ENCODE measurements around the gene CBX3. TPM values are rescaled to one million over a fixed set of nuclear protein-coding genes. Genes with fewer than 3 reads are reported as not detected.
"Not testable (repeated sequence)": the region's sequence is repeated elsewhere in the genome, so short reads cannot be mapped to it uniquely, and the experiment has no call there.

CBX3 gene
- total and polyA plus RNA-seq, 2 experiments from 2014 or later: 236 to 249 TPM

GRCh38 chr7:26163804-26164203 is 37.7 kb upstream of the CBX3 start:
- Mint-ChIP-seq H3K4me1 (peaks cover 50% of the 10 kb centered on the region), H3K27me3 (ENCODE audit: insufficient read depth, low read depth, poor library complexity) (peaks cover 12% of the 10 kb centered on the region), H3K36me3 (ENCODE audit: low read depth) (peaks cover 64% of the 10 kb centered on the region), H3K9me3 (peaks cover 16% of the 10 kb centered on the region; the same call in 2 of the 3 replicates)
- peaks cover 100% of the 10 kb centered on the region for H3K79me2 ChIP-seq (replicated peaks; ENCODE audit: insufficient read depth)
- not testable (repeated sequence) for H3K27ac Mint-ChIP-seq; H3K4me2 ChIP-seq; DNase-seq (ENCODE audit: low spot score); H3K9me2 ChIP-seq (ENCODE audit: insufficient read depth); H3K27me3 ChIP-seq (ENCODE audit: insufficient read depth); H2AFZ ChIP-seq; H3K27ac ChIP-seq (ENCODE audit: low read depth); H3K36me3 ChIP-seq (ENCODE audit: insufficient read depth); H3F3A ChIP-seq (replicated peaks; ENCODE audit: low read depth); ATAC-seq; H3K4me3 ChIP-seq; H3K4me3 Mint-ChIP-seq
- H4K20me1 ChIP-seq (replicated peaks; ENCODE audit: insufficient read depth): peaks cover 72% of the 10 kb centered on the region
- peaks cover 54% of the 10 kb centered on the region for H3K4me1 ChIP-seq (ENCODE audit: insufficient read depth)

GRCh38 chr7:26165950-26166683 is 35.4 kb upstream of the CBX3 start:
- H3K4me1 ChIP-seq (ENCODE audit: insufficient read depth): peaks cover 47% of the 10 kb centered on the region
- no peaks in the 10 kb centered on the region for H3K9me2 ChIP-seq (ENCODE audit: insufficient read depth)
- H3K79me2 ChIP-seq (replicated peaks; ENCODE audit: insufficient read depth): peaks cover 100% of the 10 kb centered on the region
- no peaks in the 10 kb centered on the region for H3K27me3 ChIP-seq (ENCODE audit: insufficient read depth)
- Mint-ChIP-seq H3K9me3 (peaks cover 19% of the 10 kb centered on the region), H3K4me3 (peak overlapping the region; percentile 41; the same call in 2 of the 3 replicates), H3K27me3 (ENCODE audit: insufficient read depth, low read depth, poor library complexity) (peaks cover 10% of the 10 kb centered on the region), H3K36me3 (ENCODE audit: low read depth) (peaks cover 61% of the 10 kb centered on the region), H3K4me1 (peaks cover 39% of the 10 kb centered on the region), H3K27ac (peak overlapping the region; percentile 67; the same call in 1 of the 2 replicates)
- H3K4me2 ChIP-seq: peak overlapping the region; percentile 28
- H3K4me3 ChIP-seq: peak overlapping the region; percentile 8; the same call in 1 of the 2 replicates
- peaks cover 5% of the 10 kb centered on the region; the same call in 1 of the 2 replicates for H3K36me3 ChIP-seq (ENCODE audit: insufficient read depth)
- ATAC-seq (peak; percentile 67), DNase-seq (ENCODE audit: low spot score) (no peak)
- peaks cover 56% of the 10 kb centered on the region for H4K20me1 ChIP-seq (replicated peaks; ENCODE audit: insufficient read depth)
- peak overlapping the region; percentile 72 for H3K27ac ChIP-seq (ENCODE audit: low read depth)
- no peak overlapping the region for H2AFZ ChIP-seq
- H3F3A ChIP-seq (replicated peaks; ENCODE audit: low read depth): no peaks in the 10 kb centered on the region
- TF ChIP-seq ZNF462 (CRISPR knock-in tag; IDR thresholded peaks at IDR 0.05) (no peak), CREB1 (CRISPR knock-in tag; IDR thresholded peaks at IDR 0.05; ENCODE audit: low read depth) (no peak), REST (IDR thresholded peaks at IDR 0.05; ENCODE audit: unreplicated experiment) (no peak), JUNB (IDR thresholded peaks at IDR 0.05; ENCODE audit: unreplicated experiment) (no peak), EZH2 (IDR thresholded peaks at IDR 0.05; ENCODE audit: low read depth, unreplicated experiment) (no peak), ZNF331 (CRISPR knock-in tag; IDR thresholded peaks at IDR 0.05; ENCODE audit: low read depth) (no peak), POLR2AphosphoS5 (IDR thresholded peaks at IDR 0.05; ENCODE audit: low read depth) (no peak), CTCF (conservative IDR thresholded peaks at IDR 0.05; ENCODE audit: low read depth in 2 of 2) (no peak), EZH2phosphoT487 (IDR thresholded peaks at IDR 0.05; ENCODE audit: unreplicated experiment) (no peak)

All from GM23338 (cell line).